H4 (cell line): ENCODE measurements around the gene YTHDF1. TPM values are rescaled to one million over a fixed set of nuclear protein-coding genes. Genes with fewer than 3 reads are reported as not detected.
"Not testable (repeated sequence)": the region's sequence is repeated elsewhere in the genome, so short reads cannot be mapped to it uniquely, and the experiment has no call there.

Experiments
- DNase-seq: peaks from one replicate; pipeline ENCODE4 v3.0.0-alpha.2; 2015; ENCODE audit warnings: low spot score
- total RNA-seq: library from RNA; depleted of rRNA; stranded (reverse); fragments of >200 nt; shearing (Covaris generic); gene quantifications from 2 replicates; pipeline ENCODE4 v1.2.3, GENCODE V29; 2014; rRNA removed

The YTHDF1 gene
- total RNA-seq, 1 experiment from 2014 or later: 16.2 TPM

DNA sequence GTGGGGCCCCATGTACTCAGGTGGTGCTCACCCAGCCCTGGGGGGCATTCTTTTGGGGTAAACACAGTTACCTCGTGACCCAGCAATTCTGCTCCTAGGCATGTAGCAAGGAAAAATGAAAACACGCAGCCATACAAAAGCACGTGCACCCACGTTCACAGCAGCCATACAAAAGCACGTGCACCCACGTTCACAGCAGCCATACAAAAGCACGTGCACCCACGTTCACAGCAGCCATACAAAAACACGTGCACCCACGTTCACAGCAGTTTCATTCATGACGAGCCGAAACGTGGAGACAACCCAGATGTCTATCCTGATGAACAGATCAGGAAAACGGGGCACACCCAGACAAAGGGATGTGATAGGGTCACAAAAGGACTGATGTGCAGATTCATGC is 57.1 kb downstream of the YTHDF1 start:
- no peak for DNase-seq

DNA sequence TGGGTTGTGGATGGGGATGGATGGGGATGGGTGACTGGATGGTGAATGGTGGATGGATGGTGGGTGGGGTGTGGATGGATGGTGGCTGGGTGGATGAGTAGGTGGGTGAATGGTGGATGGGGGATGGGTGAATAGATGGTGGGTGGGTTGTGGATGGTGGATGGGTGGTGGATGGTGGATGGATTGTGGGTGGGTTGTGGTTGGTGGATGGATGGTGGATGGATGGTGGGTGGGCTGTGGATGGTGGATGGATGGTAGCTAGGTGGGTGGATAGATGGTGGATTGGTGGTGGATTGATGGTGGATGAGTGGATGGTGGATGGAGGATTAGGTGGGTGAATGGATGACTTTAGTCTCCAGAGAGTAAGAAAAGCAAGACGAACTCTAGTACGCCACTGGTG is 57.6 kb downstream of the YTHDF1 start:
- no peak for DNase-seq

DNA sequence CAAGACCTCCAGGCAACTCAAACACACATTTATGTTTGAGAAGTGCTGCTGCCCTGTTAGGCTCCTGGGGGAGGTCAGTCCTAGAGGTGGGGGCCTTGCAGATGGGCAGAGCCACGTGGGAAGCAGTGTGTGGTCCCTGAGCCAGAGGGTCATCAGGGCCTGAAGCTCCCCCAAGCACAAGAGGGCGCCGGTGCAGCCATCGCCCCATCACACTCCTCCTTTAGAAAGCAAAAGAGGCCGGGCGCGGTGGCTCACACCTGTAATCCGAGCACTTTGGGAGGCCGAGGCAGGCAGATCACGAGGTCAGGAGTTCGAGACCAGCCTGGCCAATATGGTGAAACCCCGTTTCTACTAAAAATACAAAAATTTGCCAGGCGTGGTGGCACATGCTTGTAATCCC is 58.5 kb downstream of the YTHDF1 start:
- DNase-seq: not testable (repeated sequence)

GRCh38 chr20:63156221-63156671 is 59.7 kb downstream of the YTHDF1 start:
- no peak for DNase-seq

DNA sequence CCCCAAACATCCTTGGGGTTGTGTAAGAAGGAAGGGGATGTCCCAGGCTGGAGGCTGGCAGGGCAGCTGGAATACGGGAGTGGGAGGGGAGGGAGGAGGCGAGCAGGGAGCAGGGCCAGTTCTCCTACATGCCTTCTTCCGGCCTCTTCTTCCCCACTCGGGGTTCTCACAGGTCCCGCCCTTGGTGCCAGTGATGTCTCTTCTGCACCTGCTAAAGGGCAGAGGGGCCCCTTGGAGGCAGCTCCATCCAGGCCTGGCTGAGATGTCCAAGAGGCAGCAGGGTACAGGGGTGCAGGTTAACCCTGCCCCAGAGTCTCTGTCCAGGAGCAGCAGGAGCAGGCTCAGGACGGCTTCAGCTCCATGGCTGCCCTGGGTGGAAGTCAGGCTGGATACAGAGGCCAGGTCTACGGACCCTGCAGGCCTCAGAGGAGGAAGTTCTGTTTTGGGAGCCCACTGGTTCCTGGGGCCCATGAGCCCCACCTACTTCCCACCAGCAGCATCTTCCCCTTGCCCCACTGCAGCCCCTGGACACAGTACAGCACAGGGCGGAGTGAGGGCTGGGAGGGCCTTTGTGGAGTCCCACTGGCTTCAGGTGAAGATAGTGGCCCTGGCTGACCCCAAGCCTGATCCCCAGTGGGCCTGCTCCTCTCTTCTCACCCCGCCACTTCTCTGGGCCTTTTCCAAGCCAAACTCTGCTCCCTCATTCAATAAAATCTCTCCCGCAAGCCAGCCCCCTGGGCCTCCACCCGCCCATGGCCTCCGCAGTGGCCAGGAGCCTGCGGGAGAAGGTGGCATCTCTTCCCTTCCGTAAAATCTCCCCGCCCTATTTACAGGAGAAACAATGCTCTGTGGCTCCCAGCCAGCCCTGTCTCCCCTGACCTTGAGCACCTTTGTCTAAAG is 60.4 kb downstream of the YTHDF1 start:
- DNase-seq: no peak

DNA sequence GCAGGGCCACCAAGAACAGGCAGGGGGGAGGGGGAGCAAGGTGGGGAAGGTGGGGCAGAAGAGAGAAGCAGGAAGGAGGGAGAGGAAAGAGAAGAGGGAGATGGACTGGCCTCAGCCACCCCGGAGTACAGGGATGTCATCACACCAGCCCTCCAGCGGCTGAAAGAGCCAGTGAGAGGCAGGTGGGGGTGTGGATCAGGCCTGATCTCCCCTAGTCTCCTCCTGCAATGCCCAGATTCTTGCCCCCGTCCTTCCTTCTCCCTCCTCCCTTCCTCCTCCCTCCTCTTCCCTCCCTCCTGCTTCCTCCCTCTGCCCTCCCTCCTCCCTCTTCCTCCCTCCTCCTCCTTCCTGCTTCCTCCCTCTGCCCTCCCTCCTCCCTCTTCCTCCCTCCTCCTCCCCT is 61.5 kb downstream of the YTHDF1 start:
- no peak for DNase-seq

GRCh38 chr20:63153254-63154221 is 62.4 kb downstream of the YTHDF1 start:
- DNase-seq: no peak

- DNase-seq: no peak
These were observed 63.3 kb downstream of the YTHDF1 start for GRCh38 chr20:63152322-63153253.

GRCh38 chr20:63151554-63152321 is 64.2 kb downstream of the YTHDF1 start:
- no peak for DNase-seq

DNA sequence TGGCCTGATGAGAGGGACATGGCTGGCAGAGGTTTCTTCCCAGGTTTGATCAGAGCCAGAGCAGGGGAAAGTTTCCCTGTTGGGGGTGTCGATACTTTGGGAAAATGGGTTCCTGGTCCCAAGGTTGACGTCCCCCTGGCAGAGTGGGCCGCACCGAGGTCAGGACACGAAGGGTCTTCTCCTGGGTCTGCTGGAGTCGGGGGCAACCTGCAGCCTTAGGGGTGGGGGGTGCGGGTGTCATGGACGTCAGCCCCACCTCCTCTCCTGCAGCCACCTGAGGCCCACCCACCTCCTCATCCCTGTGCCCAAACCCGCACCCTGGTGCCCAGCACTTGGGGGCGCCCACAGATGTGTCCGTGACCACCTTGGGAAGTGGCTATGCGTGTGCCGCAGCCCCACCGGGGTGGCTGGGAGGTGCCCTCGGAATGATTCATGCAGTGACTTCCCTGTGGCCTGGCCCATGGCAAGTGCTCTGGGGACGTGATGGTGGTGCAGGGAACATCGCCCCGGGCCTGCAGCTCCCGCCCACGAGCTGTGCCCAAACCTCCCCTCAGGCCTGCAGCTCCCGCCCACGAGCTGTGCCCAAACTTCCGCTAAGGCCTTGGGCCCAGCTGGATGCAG is 64.9 kb downstream of the YTHDF1 start:
- DNase-seq: no peak

GRCh38 chr20:63150391-63150898 is 65.5 kb downstream of the YTHDF1 start:
- no peak for DNase-seq

DNA sequence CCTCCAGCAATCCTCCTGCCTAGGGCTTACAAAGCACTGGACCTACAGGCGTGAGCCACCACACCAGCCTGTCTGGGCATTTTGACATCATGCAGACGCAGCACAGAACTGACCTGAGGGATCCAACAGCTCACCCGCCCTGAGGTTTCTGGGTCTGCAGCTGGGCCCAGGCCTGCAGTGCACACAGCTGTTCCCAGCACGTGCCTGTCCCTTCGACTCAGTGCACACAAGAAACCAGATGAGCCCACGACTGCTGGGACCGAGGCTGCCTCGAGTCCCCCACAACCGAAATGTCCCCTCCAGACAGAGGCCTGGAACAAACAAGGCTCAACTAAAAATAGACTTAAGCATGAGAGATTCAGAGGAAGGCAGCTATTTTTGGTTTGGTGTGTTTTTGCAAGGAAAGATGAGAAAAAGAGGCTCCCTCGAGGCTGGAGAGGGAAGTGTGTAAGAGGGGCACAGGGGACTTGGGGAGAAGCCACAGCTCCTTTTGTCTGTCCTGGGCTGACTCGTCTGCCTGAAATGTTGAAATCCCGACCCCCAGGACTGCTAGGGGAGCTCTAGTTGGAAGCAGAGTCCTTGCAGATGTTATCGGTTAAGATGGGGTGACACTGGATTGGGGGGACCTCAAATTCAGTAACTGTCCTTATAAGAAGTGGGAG is 66.3 kb downstream of the YTHDF1 start:
- no peak for DNase-seq

DNA sequence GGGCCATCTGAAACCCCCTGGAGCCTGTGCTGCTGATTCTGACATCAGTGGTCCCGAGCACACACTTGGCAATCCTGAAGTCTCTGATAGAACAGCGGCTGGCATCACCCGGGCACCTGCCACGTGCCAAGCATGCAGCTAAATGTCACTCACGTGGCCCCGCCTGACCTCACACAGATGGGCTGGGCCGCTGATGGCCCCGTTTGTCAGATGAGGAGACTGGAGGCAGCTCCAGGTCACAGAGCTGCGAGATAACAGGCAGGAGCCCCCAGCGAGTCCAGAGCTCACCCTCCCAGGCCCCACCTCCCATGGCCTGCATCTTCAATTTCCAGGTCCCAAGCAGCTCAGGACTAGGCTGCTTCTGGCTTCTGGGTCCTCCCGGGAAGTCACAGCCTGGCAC is 67.2 kb downstream of the YTHDF1 start:
- no peak for DNase-seq

GRCh38 chr20:63147532-63147931 is 68.4 kb downstream of the YTHDF1 start:
- DNase-seq: no peak

Other genes starting within 250 kb of the YTHDF1 start
- not detected in 2 replicates for gene BHLHE23, start 209.2 kb downstream of the YTHDF1 start, total RNA-seq
- 0.14 TPM in 1 of 2 replicates, not detected in the other for gene BIRC7, start 19.8 kb upstream of the YTHDF1 start, total RNA-seq
- gene NKAIN4, start 38.3 kb upstream of the YTHDF1 start, total RNA-seq: 0.78 TPM in 1 of 2 replicates, not detected in the other
- gene ARFGAP1, start 56.7 kb upstream of the YTHDF1 start, total RNA-seq: 17.0 and 19.6 TPM in 2 replicates
- gene COL20A1, start 77.1 kb upstream of the YTHDF1 start, total RNA-seq: 0.27 TPM in 1 of 2 replicates, not detected in the other
- gene CHRNA4, start 145.2 kb upstream of the YTHDF1 start, total RNA-seq: not detected in 2 replicates